OCI-LY7 (cell line): Measurements from ENCODE around the gene IRF1. TPM values are rescaled to one million over a fixed set of nuclear protein-coding genes. Genes with fewer than 3 reads are reported as not detected.

Source experiments
- BruUV-seq: library from RNA; stranded (reverse); fragments of 400-500 nt; replicated peaks from 2 replicates; lab custom pipeline; 2021; lab: Mats Ljungman, UMichigan
- CTCF ChIA-PET: fragments of 300-600 bp; sonication (Branson Sonifier 250); formaldehyde crosslinking; loops from one replicate; lab custom pipeline; 2022; ENCODE audit warnings: antibody characterized with exemption; ENCODE audit not compliant: unreplicated experiment; lab: Charles Lee
- POLR2A ChIA-PET: fragments of 300-600 bp; sonication (Branson Sonifier 250); formaldehyde crosslinking; loops from one replicate; lab custom pipeline; 2022; ENCODE audit warnings: antibody characterized with exemption; lab: Charles Lee
- DNase-seq: peaks from one replicate; pipeline ENCODE4 v3.0.0-alpha.2; 2015; ENCODE audit warnings: low spot score
- H2AFZ ChIP-seq: fragments of 200-600 bp; sonication (generic), shearing (Covaris generic); 2 replicates; pipeline ENCODE4 v1.6.1; 2014; ENCODE audit warnings: mild to moderate bottlenecking, antibody characterized with exemption, low read length, moderate library complexity
- H3K27ac ChIP-seq: fragments of 200-600 bp; sonication (generic); 2 replicates; pipeline ENCODE4 v1.5.1; 2014; ENCODE audit warnings: mixed run types, low read depth, mild to moderate bottlenecking, moderate library complexity, low read length, inconsistent platforms; ENCODE audit not compliant: poor library complexity, severe bottlenecking
- H3K36me3 ChIP-seq: fragments of 200-600 bp; sonication (generic); 2 replicates; pipeline ENCODE4 v1.6.1; 2014; ENCODE audit warnings: mild to moderate bottlenecking, antibody characterized with exemption, low read length, moderate library complexity, mixed read lengths; ENCODE audit not compliant: insufficient read depth
- H3K4me1 ChIP-seq: fragments of 200-600 bp; sonication (generic); 2 replicates; pipeline ENCODE4 v1.5.1; 2014; ENCODE audit warnings: mild to moderate bottlenecking, low read length; ENCODE audit not compliant: insufficient read depth, poor library complexity, severe bottlenecking
- H3K4me2 ChIP-seq: fragments of 200-600 bp; sonication (generic); 2 replicates; pipeline ENCODE4 v1.6.1; 2014; ENCODE audit warnings: mild to moderate bottlenecking, low read length
- H3K4me3 ChIP-seq: fragments of 200-600 bp; sonication (generic); 2 replicates; pipeline ENCODE4 v1.5.1; 2014; ENCODE audit warnings: mild to moderate bottlenecking, low read depth, low read length; ENCODE audit not compliant: poor library complexity, severe bottlenecking
- H3K79me2 ChIP-seq: fragments of 200-600 bp; sonication (generic); 2 replicates; pipeline ENCODE4 v1.6.1; 2016; ENCODE audit warnings: low read depth, mild to moderate bottlenecking, low read length, moderate library complexity, mixed read lengths; ENCODE audit not compliant: insufficient read depth
- H3K9me2 ChIP-seq: fragments of 200-600 bp; sonication (generic); 2 replicates; pipeline ENCODE4 v1.6.1; 2016; ENCODE audit warnings: mild to moderate bottlenecking, low read length, mixed read lengths; ENCODE audit not compliant: insufficient read depth
- H3K9me3 ChIP-seq: fragments of 200-600 bp; sonication (generic); 2 replicates; pipeline ENCODE4 v1.6.1; 2014; ENCODE audit warnings: mild to moderate bottlenecking, mixed run types, low read length, mixed read lengths
- H4K20me1 ChIP-seq: fragments of 200-600 bp; sonication (generic); 2 replicates; pipeline ENCODE4 v1.6.1; 2014; ENCODE audit warnings: mild to moderate bottlenecking, antibody characterized with exemption, low read length, moderate library complexity, mixed read lengths; ENCODE audit not compliant: insufficient read depth
- CTCF ChIP-seq: fragments of 200-600 bp; sonication (generic); conservative IDR thresholded peaks from 2 replicates; pipeline ENCODE4 v1.5.1; 2014; ENCODE audit warnings: mild to moderate bottlenecking, antibody characterized with exemption, low read length, moderate library complexity, mixed read lengths
- EZH2phosphoT487 ChIP-seq: fragments of 200-600 bp; sonication (generic); IDR thresholded peaks from 2 replicates; pipeline ENCODE4 v1.6.1; 2018; ENCODE audit warnings: low read depth, borderline replicate concordance, mild to moderate bottlenecking, mixed run types, antibody characterized with exemption, low read length, moderate library complexity, mixed read lengths
- intact Hi-C: fragments of 100-400 bp; cut with micrococcal nuclease; formaldehyde crosslinking; loops from one replicate; pipeline ENCODE4 v1.10.0; 2022; ENCODE audit not compliant: unreplicated experiment
- total RNA-seq, 2 experiments: library from RNA; depleted of rRNA in 1 of 2; stranded (reverse); fragments of >200 nt in 1 of 2; shearing (Covaris generic) in 1 of 2; gene quantifications; 2 replicates each; pipeline ENCODE4 v1.2.3, GENCODE V29; 2014 to 2022

IRF1 gene
- total RNA-seq, 2 experiments from 2014 or later, result 24.8 to 39.4 TPM

GRCh38 chr5:132528021-132528420 lies 37.4 kb upstream of the IRF1 start:
- Histone ChIP-seq H3K9me3 (no peaks in the 10 kb centered on the region), H3K4me3 (no peak overlapping the region), H3K36me3 (no peaks in the 10 kb centered on the region), H3K27ac (no peak overlapping the region), H3K79me2 (no peaks in the 10 kb centered on the region), H3K4me2 (no peak overlapping the region), H3K4me1 (peaks cover 29% of the 10 kb centered on the region), H3K9me2 (no peaks in the 10 kb centered on the region), H4K20me1 (no peaks in the 10 kb centered on the region), H2AFZ (no peak overlapping the region)
- BruUV-seq, result no TSS peak
- CTCF ChIA-PET, result interaction anchor here (0.6 kb wide), 1 partner anchor 1268 kb away, joined by 3 read pairs; no protein-coding TSS in a partner anchor
- DNase-seq, result no peak
- intact Hi-C loops, result loop anchor here (5.0 kb wide), 5 partner anchors 69 to 274 kb away; no protein-coding TSS in a partner anchor
- TF ChIP-seq EZH2phosphoT487 (no peak), CTCF (no peak)
- POLR2A ChIA-PET, result no interaction called here

- BruUV-seq, result no TSS peak
Measured at GRCh38 chr5:132526974-132527564, 36.5 kb upstream of the IRF1 start.

More at GRCh38 chr5:132526974-132527564, 36.5 kb upstream of the IRF1 start:
- Histone ChIP-seq H3K4me3 (no peak overlapping the region), H3K79me2 (no peaks in the 10 kb centered on the region), H3K4me1 (peaks cover 29% of the 10 kb centered on the region), H3K9me3 (no peaks in the 10 kb centered on the region), H4K20me1 (no peaks in the 10 kb centered on the region), H2AFZ (peak overlapping the region; percentile 24; the same call in 1 of the 2 replicates), H3K36me3 (no peaks in the 10 kb centered on the region), H3K27ac (no peak overlapping the region), H3K4me2 (peak overlapping the region; percentile 57), H3K9me2 (no peaks in the 10 kb centered on the region)
- no peak for DNase-seq
- ChIA-PET POLR2A (no interaction called here), CTCF (interaction anchor here (0.7 to 1.0 kb wide), 2 partner anchors 141 to 274 kb away, joined by 3 to 5 read pairs; no protein-coding TSS in a partner anchor)
- TF ChIP-seq CTCF (peak; percentile 39; the same call in 1 of the 2 replicates), EZH2phosphoT487 (no peak)
- intact Hi-C loops, result loop anchor here (1.0 to 5.0 kb wide), 6 partner anchors 70 to 293 kb away; no protein-coding TSS in a partner anchor
